IPS DF 19.7 (cell line): ENCODE results near the gene AHCY.
"Not testable (repeated sequence)": the region's sequence is repeated elsewhere in the genome, so short reads cannot be mapped to it uniquely, and the experiment has no call there.

Experiments
- DNase-seq: peaks from one replicate; pipeline ENCODE4 v3.0.0-alpha.2; 2013; ENCODE audit warnings: low read depth, low spot score

AHCY gene

GRCh38 chr20:34256629-34257124, 46.5 kb downstream of the AHCY start:
- no peak for DNase-seq

GRCh38 chr20:34254979-34255378, 48.2 kb downstream of the AHCY start:
- no peak for DNase-seq

- not testable (repeated sequence) for DNase-seq
Observed at GRCh38 chr20:34252431-34253086, 50.6 kb downstream of the AHCY start.

GRCh38 chr20:34251619-34252018, 51.5 kb downstream of the AHCY start:
- DNase-seq: no peak

- no peak for DNase-seq
Observed at GRCh38 chr20:34250005-34250404, 53.1 kb downstream of the AHCY start.

GRCh38 chr20:34249291-34249690, 53.9 kb downstream of the AHCY start:
- no peak for DNase-seq

GRCh38 chr20:34246126-34246626, 57.0 kb downstream of the AHCY start:
- no peak for DNase-seq

GRCh38 chr20:34243377-34243776, 59.8 kb downstream of the AHCY start:
- no peak for DNase-seq

- no peak for DNase-seq
Observed at GRCh38 chr20:34242879-34243278, 60.3 kb downstream of the AHCY start.

GRCh38 chr20:34242015-34242414, 61.1 kb downstream of the AHCY start:
- not testable (repeated sequence) for DNase-seq

- DNase-seq: no peak
Observed at GRCh38 chr20:34240693-34241615, 62.2 kb downstream of the AHCY start, which contains the start of gene ASIP. ASIP (plus strand) TSS chr20:34241423; CDS start chr20:34260375, 18,952 bp downstream.

- DNase-seq: no peak
Observed at GRCh38 chr20:34240121-34240520, 63.0 kb downstream of the AHCY start.

GRCh38 chr20:34237942-34238341, 65.2 kb downstream of the AHCY start:
- no peak for DNase-seq

- DNase-seq: no peak
Observed at GRCh38 chr20:34235875-34236274, 67.3 kb downstream of the AHCY start.

- no peak for DNase-seq
Observed at GRCh38 chr20:34233687-34234086, 69.5 kb downstream of the AHCY start.

GRCh38 chr20:34232494-34233087, 70.6 kb downstream of the AHCY start:
- DNase-seq: no peak

- no peak for DNase-seq
Observed at GRCh38 chr20:34231634-34232033, 71.5 kb downstream of the AHCY start.
